HG02870 (cell line): Measurements from ENCODE around the gene RALY.

Source experiments
- ATAC-seq: cut with Tn5 transposase; IDR thresholded peaks from one replicate; pipeline ENCODE4 v1.9.1; 2021; ENCODE audit warnings: mild to moderate bottlenecking, moderate library complexity; ENCODE audit not compliant: unreplicated experiment

RALY gene

GRCh38 chr20:34074101-34074760 is 80.5 kb downstream of the RALY start:
- ATAC-seq = no peak

- ATAC-seq = no peak
Observed at GRCh38 chr20:34075647-34076046, 81.9 kb downstream of the RALY start.

GRCh38 chr20:34076952-34077351 is 83.2 kb downstream of the RALY start:
- no peak for ATAC-seq

- no peak for ATAC-seq
Observed at GRCh38 chr20:34078540-34078939, 84.8 kb downstream of the RALY start.

GRCh38 chr20:34079818-34080217 is 86.1 kb downstream of the RALY start:
- no peak for ATAC-seq

- ATAC-seq = no peak
Observed at GRCh38 chr20:34082232-34082887, 88.6 kb downstream of the RALY start.

GRCh38 chr20:34083137-34083536 is 89.4 kb downstream of the RALY start:
- no peak for ATAC-seq

- ATAC-seq = no peak
Observed at GRCh38 chr20:34083781-34084180, 90.1 kb downstream of the RALY start.

GRCh38 chr20:34084227-34084923 is 90.7 kb downstream of the RALY start:
- ATAC-seq = no peak

GRCh38 chr20:34085544-34086040 is 91.9 kb downstream of the RALY start:
- ATAC-seq = no peak

- no peak for ATAC-seq
Observed at GRCh38 chr20:34088305-34089174, 94.8 kb downstream of the RALY start.

GRCh38 chr20:34089175-34089479 is 95.4 kb downstream of the RALY start:
- no peak for ATAC-seq

GRCh38 chr20:34089655-34090345 is 96.1 kb downstream of the RALY start:
- ATAC-seq = no peak

- no peak for ATAC-seq
Observed at GRCh38 chr20:34090645-34091044, 96.9 kb downstream of the RALY start.

GRCh38 chr20:34091637-34092200 is 98.0 kb downstream of the RALY start:
- no peak for ATAC-seq

- ATAC-seq = no peak
Observed at GRCh38 chr20:34093895-34094294, 100.2 kb downstream of the RALY start.

- no peak for ATAC-seq
Observed at GRCh38 chr20:34095825-34096224, 102.1 kb downstream of the RALY start.

- ATAC-seq = no peak
Observed at GRCh38 chr20:34096699-34097444, 103.2 kb downstream of the RALY start.

GRCh38 chr20:34098570-34098969 is 104.9 kb downstream of the RALY start:
- no peak for ATAC-seq

GRCh38 chr20:34099675-34100074 is 106.0 kb downstream of the RALY start:
- ATAC-seq = no peak
